ENCODE measurements around the gene LY9.

- TF ChIP-seq ELK1 (IDR thresholded peaks at IDR 0.05; ENCODE audit: low read depth, low read length) (no peak), PHF8 (IDR thresholded peaks at IDR 0.05; ENCODE audit: borderline replicate concordance, low read depth) (no peak), BHLHE40 (IDR thresholded peaks at IDR 0.05; ENCODE audit: low read depth, low read length) (no peak), CTCF (IDR thresholded peaks at IDR 0.05) (no peak), RNF2 (IDR thresholded peaks at IDR 0.05; ENCODE audit: borderline replicate concordance, low read depth) (no peak), POLR2A (IDR thresholded peaks at IDR 0.05; ENCODE audit: low read length) (no peak), EP300 (IDR thresholded peaks at IDR 0.05) (no peak), HDAC2 (IDR thresholded peaks at IDR 0.05) (no peak), JUN (IDR thresholded peaks at IDR 0.05) (no peak), SREBF2 (IDR thresholded peaks at IDR 0.05) (no peak), NPAS2 (CRISPR knock-in tag; IDR thresholded peaks at IDR 0.05; ENCODE audit: borderline replicate concordance) (no peak), CBX2 (IDR thresholded peaks at IDR 0.05; ENCODE audit: borderline replicate concordance, low read depth) (no peak)
- TF ChIP-seq, protein P1, sequence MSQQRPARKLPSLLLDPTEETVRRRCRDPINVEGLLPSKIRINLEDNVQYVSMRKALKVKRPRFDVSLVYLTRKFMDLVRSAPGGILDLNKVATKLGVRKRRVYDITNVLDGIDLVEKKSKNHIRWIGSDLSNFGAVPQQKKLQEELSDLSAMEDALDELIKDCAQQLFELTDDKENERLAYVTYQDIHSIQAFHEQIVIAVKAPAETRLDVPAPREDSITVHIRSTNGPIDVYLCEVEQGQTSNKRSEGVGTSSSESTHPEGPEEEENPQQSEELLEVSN (IDR thresholded peaks at IDR 0.05; ENCODE audit: borderline replicate concordance, low read depth), result no peak
Observed at GRCh38 chr1:160750608-160751007, 45.4 kb upstream of the LY9 start.
